Right atrium auricular region (tissue), 2 donors: Measurements from ENCODE around the gene GLMP. TPM values are rescaled to one million over a fixed set of nuclear protein-coding genes. Genes with fewer than 3 reads are reported as not detected.

Experiments used
- DNase-seq: peaks from one replicate; pipeline ENCODE4 v3.0.0-alpha.2; 2019; ENCODE audit warnings: low spot score
- H3K27ac ChIP-seq, 2 donors: fragments of 200-600 bp; sonication (generic); 1 replicate in 1 of 2; 2 replicates in 1 of 2; pipeline ENCODE4 v1.5.1; 2016 to 2019
- H3K27me3 ChIP-seq, 2 donors: fragments of 200-600 bp; sonication (generic); one replicate each; pipeline versions ENCODE4 v1.5.1 to v1.6.0; 2017 to 2019
- H3K36me3 ChIP-seq: fragments of 200-600 bp; sonication (generic); one replicate; pipeline ENCODE4 v1.5.1; 2016
- H3K4me1 ChIP-seq, 2 donors: fragments of 200-600 bp; sonication (generic); one replicate each; pipeline versions ENCODE4 v1.5.1 to v1.6.0; 2017 to 2019
- H3K4me3 ChIP-seq, 2 donors: fragments of 200-600 bp; sonication (generic); 1 replicate in 1 of 2; 2 replicates in 1 of 2; pipeline ENCODE4 v1.5.1; 2017 to 2019; ENCODE audit warnings: mild to moderate bottlenecking in 1 of 2, moderate library complexity in 1 of 2
- H3K9me3 ChIP-seq, 2 donors: fragments of 200-600 bp; sonication (generic); one replicate each; pipeline ENCODE4 v1.5.1; 2019
- total RNA-seq, 2 donors: library from RNA; depleted of rRNA; stranded (reverse); fragments of >200 nt; gene quantifications; one replicate each; pipeline ENCODE4 v1.1.0, GENCODE V29; 2016
- TF ChIP-seq, protein P1 (sequence below), 2 donors: fragments of 200-600 bp; sonication (generic); IDR thresholded peaks; one replicate each; pipeline ENCODE4 v1.5.1; 2019; ENCODE audit warnings: antibody characterized with exemption in 2 of 2

GLMP gene
- total RNA-seq, 2 donors from 2014 or later, result 26.3 to 27.4 TPM

DNA sequence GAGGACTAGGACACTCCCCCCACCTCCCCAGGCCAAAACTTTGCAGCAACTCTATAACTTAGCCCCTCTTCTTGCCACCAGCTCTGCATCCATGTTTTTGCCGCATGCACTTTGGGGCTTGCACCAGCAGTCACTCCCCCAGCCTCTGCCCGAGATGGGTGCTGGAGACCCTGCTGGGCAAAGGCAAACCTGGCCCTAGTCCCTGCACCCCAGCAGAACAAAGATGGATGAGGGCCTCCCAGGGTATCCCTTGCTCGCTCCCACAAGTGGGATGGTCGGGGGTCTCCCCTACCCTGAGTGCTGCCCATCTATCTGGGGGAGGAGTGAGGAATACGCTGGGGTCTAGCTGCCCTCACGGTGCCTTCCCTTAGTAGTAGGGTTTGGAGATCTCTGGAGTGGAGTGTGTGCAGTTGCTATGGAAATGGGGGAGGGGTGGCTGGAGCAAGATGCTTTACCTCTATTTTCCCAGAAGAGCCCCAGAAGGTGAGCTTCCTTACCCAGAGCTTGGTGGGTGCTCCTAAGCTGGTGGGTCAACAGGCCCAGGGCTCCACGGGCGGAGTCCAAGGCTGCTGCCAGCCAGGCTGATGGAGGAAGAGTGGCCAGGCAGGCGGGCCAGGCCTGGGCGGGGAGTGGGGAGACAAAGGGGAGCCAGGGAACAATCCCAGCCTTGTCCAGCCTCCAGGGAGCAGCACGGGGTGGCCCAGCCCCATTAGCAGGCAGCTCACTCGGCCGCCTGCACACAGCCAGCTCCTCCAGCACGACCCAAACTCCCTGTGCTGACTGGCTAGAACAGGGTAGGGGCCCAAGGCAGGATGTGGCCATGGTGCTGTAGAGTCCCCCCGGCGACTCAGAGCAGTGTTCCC lies 47.8 kb downstream of the GLMP start, which contains the start of gene PAQR6:
Gene PAQR6 (minus strand): TSS at position 597 of the 863 bp plus-strand sequence. CDS start 1,325 bp downstream, outside the sequence.
- Histone ChIP-seq H3K9me3 (no peaks in the 10 kb centered on the region), H3K4me1 (peaks cover 0 to 49% of the 10 kb centered on the region in 2 donors), H3K36me3 (peaks cover 36% of the 10 kb centered on the region), H3K27me3 (no peaks in the 10 kb centered on the region), H3K27ac (no peak within 1 kb of the TSS), H3K4me3 (no peak within 1 kb of the TSS)
- TF ChIP-seq, protein P1, sequence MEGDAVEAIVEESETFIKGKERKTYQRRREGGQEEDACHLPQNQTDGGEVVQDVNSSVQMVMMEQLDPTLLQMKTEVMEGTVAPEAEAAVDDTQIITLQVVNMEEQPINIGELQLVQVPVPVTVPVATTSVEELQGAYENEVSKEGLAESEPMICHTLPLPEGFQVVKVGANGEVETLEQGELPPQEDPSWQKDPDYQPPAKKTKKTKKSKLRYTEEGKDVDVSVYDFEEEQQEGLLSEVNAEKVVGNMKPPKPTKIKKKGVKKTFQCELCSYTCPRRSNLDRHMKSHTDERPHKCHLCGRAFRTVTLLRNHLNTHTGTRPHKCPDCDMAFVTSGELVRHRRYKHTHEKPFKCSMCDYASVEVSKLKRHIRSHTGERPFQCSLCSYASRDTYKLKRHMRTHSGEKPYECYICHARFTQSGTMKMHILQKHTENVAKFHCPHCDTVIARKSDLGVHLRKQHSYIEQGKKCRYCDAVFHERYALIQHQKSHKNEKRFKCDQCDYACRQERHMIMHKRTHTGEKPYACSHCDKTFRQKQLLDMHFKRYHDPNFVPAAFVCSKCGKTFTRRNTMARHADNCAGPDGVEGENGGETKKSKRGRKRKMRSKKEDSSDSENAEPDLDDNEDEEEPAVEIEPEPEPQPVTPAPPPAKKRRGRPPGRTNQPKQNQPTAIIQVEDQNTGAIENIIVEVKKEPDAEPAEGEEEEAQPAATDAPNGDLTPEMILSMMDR (IDR thresholded peaks at IDR 0.05), result no peak
- DNase-seq, result no peak

DNA sequence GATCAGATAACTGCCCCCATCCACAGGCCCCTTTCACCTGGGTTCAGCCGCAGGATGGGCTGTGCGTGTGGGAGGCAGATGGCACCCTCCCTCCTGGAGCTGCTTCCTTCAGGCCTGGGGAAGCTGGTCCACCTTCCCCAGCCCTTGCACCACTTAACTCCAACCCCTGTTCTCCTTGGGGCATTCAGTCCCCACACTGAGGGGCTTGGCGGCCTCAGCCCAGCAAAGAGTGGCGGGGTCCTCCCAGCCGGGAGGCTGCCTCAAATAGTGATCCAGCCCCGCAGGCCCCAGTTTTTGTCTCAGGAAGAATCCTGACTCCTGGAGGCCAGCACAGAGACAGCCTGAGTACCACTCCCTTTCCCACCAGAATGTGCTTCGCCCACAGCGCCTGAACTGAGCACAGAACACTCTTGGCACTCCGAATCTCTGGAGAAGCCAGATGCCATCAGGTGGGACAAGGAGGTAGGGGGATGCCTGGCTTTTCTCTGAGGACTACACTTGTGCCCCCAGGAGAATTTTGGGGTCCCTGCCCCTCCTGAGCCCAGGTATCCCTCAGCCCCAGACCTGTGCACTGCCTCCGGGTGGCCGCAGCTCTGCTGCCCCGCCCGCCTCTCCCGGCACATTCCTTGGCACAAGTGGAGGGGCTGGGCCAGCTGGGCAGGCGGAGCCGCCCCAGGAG lies 48.6 kb downstream of the GLMP start:
- Histone ChIP-seq H3K4me3 (no peak overlapping the region), H3K4me1 (peaks cover 0 to 49% of the 10 kb centered on the region in 2 donors), H3K27ac (no peak overlapping the region), H3K9me3 (no peaks in the 10 kb centered on the region), H3K27me3 (no peaks in the 10 kb centered on the region), H3K36me3 (peaks cover 28% of the 10 kb centered on the region)
- TF ChIP-seq, protein P1 (IDR thresholded peaks at IDR 0.05), result no peak
- DNase-seq, result no peak

DNA sequence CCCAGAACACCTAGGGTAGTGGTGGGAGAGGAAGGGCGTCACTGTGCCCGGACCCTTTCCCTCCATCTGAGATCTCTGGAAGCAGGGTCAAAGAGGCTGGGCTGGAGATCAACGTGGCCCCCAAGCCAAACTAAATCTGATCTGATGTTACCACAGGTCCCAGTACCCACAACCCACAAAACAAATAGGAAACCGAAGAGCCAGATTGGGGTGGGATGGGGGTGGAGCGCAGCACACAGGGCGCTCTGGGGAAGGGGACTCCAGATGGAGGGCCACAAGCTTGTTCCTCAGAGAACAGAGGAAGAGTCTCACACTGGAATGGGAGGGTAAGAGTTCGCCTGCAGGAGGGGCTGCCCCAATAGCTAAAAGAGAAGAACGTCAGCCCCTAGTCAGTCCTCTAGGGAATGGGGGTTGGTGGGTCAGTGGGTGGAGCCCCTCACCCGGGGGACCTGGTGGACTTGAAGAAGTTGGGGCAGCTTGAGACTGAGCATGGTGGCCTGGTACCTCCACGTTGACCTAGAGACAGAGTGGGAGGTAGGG lies 49.2 kb downstream of the GLMP start:
- Histone ChIP-seq H3K4me3 (peak overlapping the region in 1 of 2 donors; percentile 33), H3K36me3 (peaks cover 22% of the 10 kb centered on the region), H3K27ac (no peak overlapping the region), H3K9me3 (no peaks in the 10 kb centered on the region), H3K27me3 (no peaks in the 10 kb centered on the region), H3K4me1 (peaks cover 0 to 49% of the 10 kb centered on the region in 2 donors)
- DNase-seq, result no peak
- TF ChIP-seq, protein P1 (IDR thresholded peaks at IDR 0.05), result no peak

DNA sequence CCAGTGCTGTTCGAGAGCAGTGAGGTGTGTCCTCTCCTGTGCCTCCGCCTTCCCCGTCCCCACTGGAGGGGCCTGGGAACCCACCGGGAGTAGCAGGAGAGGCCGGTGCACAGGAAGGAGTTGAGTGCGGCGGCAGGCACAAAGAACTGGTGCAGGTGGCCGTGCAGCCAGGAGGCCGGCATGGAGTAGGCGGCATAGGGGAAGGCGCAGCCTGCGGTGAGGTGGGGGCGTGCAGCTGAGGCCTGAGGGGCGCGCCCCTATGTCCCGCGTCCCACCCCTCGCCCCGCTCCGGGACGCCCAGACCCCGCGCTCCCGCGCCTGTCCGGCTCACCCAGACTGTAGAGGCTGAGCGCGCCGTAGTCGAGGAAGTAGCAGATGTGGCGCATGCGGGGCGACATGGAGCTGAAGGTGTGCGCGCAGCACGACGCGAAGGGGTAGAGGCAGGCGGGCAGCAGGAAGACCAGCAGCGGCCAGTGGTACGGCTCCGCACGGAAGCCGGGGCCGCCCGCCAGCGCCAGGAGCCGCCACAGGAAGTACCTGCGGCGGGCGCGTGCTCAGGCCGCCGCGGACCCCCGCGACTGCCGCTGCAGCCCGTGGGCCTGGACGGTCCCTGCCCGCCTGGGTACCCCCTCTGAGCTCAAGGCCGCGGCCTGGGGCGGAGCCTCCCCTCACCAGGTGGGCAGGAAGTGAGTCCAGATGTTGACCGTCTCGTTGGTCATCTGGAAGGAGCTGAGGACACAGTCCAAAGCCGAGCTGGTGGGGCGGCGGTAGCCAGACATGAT lies 49.8 kb downstream of the GLMP start:
- no peak overlapping the region for H3K27ac ChIP-seq
- H3K4me3 ChIP-seq, result peak overlapping the region in 1 of 2 donors; percentile 33
- no peak for DNase-seq
- TF ChIP-seq, protein P1 (IDR thresholded peaks at IDR 0.05), result no peak
- peaks cover 15% of the 10 kb centered on the region for H3K36me3 ChIP-seq
- no peaks in the 10 kb centered on the region for H3K27me3 ChIP-seq
- H3K4me1 ChIP-seq, result peaks cover 0 to 43% of the 10 kb centered on the region in 2 donors
- H3K9me3 ChIP-seq, result no peaks in the 10 kb centered on the region

DNA sequence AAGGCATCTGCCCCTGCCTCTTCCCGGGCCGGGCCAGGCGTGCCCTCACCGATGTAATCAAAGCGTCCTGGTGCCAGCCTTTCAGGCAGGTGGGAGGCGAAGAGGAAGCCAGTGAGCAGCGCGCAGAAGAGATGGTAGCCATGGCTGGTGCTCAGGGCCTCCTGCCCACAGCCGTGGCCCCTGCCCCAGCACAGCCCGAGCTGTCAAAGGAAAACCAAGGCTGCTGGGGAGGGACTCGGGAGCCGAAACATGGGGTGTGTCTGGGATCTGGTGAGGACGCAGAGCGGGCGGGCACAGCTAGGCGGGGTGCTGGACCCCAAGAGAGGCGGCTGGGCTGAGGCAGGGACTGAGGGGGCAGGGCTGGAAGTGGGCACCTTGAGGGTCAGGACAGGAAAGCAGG lies 50.8 kb downstream of the GLMP start:
- no peak for DNase-seq

More for the DNA sequence above, 50.8 kb downstream of the GLMP start:
- Histone ChIP-seq H3K27me3 (no peaks in the 10 kb centered on the region), H3K36me3 (peaks cover 11% of the 10 kb centered on the region), H3K4me3 (no peak overlapping the region), H3K9me3 (no peaks in the 10 kb centered on the region), H3K27ac (no peak overlapping the region), H3K4me1 (peaks cover 0 to 33% of the 10 kb centered on the region in 2 donors)
- TF ChIP-seq, protein P1 (IDR thresholded peaks at IDR 0.05), result no peak
